Measurements from ENCODE around the gene NR5A1. TPM values are rescaled to one million over a fixed set of nuclear protein-coding genes. Genes with fewer than 3 reads are reported as not detected.

The NR5A1 gene
- total RNA-seq, 4 donors from 2014 or later = not detected

DNA sequence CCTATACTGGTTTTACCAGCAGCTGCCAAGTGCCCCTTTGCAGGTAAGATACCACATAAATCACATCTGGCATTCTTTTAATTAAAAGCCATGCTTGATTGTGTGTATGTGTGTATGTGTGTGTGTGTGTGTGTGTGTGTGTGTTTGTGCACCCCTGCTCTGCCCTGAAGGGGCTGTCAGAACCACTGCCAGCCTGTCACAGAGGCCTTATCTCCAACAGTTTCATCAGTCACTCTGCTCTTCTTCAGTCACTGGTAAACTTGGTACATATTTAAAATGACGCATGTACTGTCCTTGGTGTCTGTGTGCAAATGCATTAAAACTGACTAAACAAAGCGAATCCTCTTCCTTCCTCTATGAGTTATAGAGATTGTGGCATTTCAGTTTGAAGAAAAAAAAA lies 19.0 kb upstream of the NR5A1 start:
- H3K36me3 ChIP-seq = peaks cover 0 to 15% (median 0%) of the 10 kb centered on the region in 3 donors
- H3K4me1 ChIP-seq = peaks cover 0 to 4% (median 0%) of the 10 kb centered on the region in 4 donors
- TF ChIP-seq EP300 (IDR thresholded peaks at IDR 0.05) (no peak), POLR2A (IDR thresholded peaks at IDR 0.05) (no peak), CTCF (IDR thresholded peaks at IDR 0.05) (no peak)
- no peaks in the 10 kb centered on the region for H3K9me3 ChIP-seq
- no peaks in the 10 kb centered on the region for H3K27me3 ChIP-seq
- H3K27ac ChIP-seq = no peak overlapping the region
- 94 to 98% methylated on average over 2 of the region's 2 CpGs for WGBS, 2 donors
- H3K4me3 ChIP-seq = no peak overlapping the region
- no peak for DNase-seq (ENCODE audit: low spot score in 2 of 2)

- peaks cover 0 to 15% (median 0%) of the 10 kb centered on the region in 3 donors for H3K36me3 ChIP-seq
- TF ChIP-seq POLR2A (IDR thresholded peaks at IDR 0.05) (no peak), CTCF (IDR thresholded peaks at IDR 0.05) (no peak), EP300 (IDR thresholded peaks at IDR 0.05) (no peak)
- H3K9me3 ChIP-seq = no peaks in the 10 kb centered on the region
- H3K27me3 ChIP-seq = no peaks in the 10 kb centered on the region
- 74 to 79% methylated on average over 7 of the region's 7 CpGs for WGBS, 2 donors
- no peak overlapping the region for H3K4me3 ChIP-seq
- peaks cover 0 to 8% (median 0%) of the 10 kb centered on the region in 4 donors for H3K4me1 ChIP-seq
- DNase-seq (ENCODE audit: low spot score in 2 of 2) = no peak
- no peak overlapping the region for H3K27ac ChIP-seq
Observed at GRCh38 chr9:124522121-124523098, 15.2 kb upstream of the NR5A1 start.

DNA sequence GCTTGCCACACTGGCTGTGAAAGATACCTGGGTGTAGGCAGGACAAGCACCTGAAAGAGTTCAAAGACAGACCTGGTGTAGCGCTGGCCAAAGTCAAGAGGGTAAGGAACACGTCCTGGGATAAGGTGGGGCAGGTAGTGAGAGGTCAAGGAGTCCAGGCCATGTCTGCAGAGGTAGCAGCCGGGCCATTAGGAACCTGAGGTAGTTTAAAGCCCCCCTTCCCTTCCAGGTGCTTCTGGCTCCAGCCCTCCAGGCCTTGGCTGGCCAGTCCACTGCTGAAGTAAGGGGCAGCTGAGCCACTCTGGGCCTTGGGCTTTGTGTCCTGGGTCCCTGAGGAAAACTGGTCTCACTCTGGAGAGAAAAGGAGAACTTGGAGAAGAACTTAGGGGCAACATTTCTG lies 13.9 kb upstream of the NR5A1 start:
- Histone ChIP-seq H3K36me3 (peaks cover 0 to 4% (median 0%) of the 10 kb centered on the region in 3 donors), H3K27ac (peak overlapping the region in 2 of 4 donors; percentile 60 to 62), H3K4me3 (no peak overlapping the region), H3K4me1 (peaks cover 0 to 8% (median 0%) of the 10 kb centered on the region in 4 donors), H3K27me3 (no peaks in the 10 kb centered on the region), H3K9me3 (no peaks in the 10 kb centered on the region)
- WGBS, 2 donors = 91 to 96% methylated on average over 3 of the region's 3 CpGs
- TF ChIP-seq POLR2A (IDR thresholded peaks at IDR 0.05) (no peak), CTCF (IDR thresholded peaks at IDR 0.05) (no peak), EP300 (IDR thresholded peaks at IDR 0.05) (no peak)
- DNase-seq (ENCODE audit: low spot score in 2 of 2) = no peak

GRCh38 chr9:124520206-124520596 lies 13.0 kb upstream of the NR5A1 start:
- no peak for DNase-seq (ENCODE audit: low spot score in 2 of 2)
- Histone ChIP-seq H3K4me3 (no peak overlapping the region), H3K4me1 (peaks cover 0 to 8% (median 0%) of the 10 kb centered on the region in 4 donors), H3K36me3 (no peaks in the 10 kb centered on the region), H3K27ac (peak overlapping the region in 2 of 4 donors; percentile 60 to 62), H3K9me3 (no peaks in the 10 kb centered on the region), H3K27me3 (no peaks in the 10 kb centered on the region)
- WGBS, 2 donors = 32 to 47% methylated on average over 7 of the region's 7 CpGs
- TF ChIP-seq POLR2A (IDR thresholded peaks at IDR 0.05) = no peak
- TF ChIP-seq EP300 (IDR thresholded peaks at IDR 0.05) = peak in 1 of 2 donors; percentile 27

- Histone ChIP-seq H3K4me3 (no peak overlapping the region), H3K27me3 (no peaks in the 10 kb centered on the region), H3K36me3 (no peaks in the 10 kb centered on the region), H3K9me3 (no peaks in the 10 kb centered on the region), H3K4me1 (peaks cover 0 to 8% (median 2%) of the 10 kb centered on the region in 4 donors), H3K27ac (no peak overlapping the region)
- TF ChIP-seq POLR2A (IDR thresholded peaks at IDR 0.05) (no peak), CTCF (IDR thresholded peaks at IDR 0.05) (no peak), EP300 (IDR thresholded peaks at IDR 0.05) (no peak)
- 91 to 96% methylated on average over 5 to 7 of the region's 7 CpGs for WGBS, 2 donors
- DNase-seq (ENCODE audit: low spot score in 2 of 2) = no peak
Observed at GRCh38 chr9:124518116-124518515, 10.9 kb upstream of the NR5A1 start.
